Measurements from ENCODE around the gene FOXO6.

Gene FOXO6

DNA sequence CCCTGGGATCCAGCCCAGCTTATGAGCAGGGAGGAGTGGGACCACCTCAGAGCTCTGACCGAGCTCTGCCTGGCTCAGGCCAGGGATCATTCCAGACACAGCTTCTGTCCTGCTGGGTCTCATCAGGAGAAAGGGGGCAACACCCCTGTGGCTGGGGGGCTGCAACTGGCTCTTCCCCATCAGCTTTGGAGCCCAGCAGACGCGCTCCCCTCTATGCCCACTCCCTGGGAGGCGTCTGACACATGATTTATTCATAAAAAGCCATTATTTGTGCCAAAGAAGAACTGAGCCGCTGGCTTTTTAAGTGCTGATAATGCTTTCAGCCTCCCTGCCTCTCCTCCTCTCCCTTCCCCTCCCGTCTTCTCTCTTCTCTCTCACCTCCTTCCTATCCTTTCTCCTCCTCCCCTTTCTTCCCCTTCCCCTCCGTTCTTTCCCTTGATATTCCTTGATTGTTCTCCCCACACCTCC lies 25.0 kb downstream of the FOXO6 start:
- Histone ChIP-seq H3K27me3 (ENCODE audit: control insufficient read depth in 3 of 3, insufficient read depth in 3 of 3, low read depth in 1 of 3, low read length in 3 of 3) (peaks cover 12 to 94% (median 53%) of the 10 kb centered on the region in 3 experiments), H3K23ac (ENCODE audit: low read depth, low read length, poor library complexity) (no peak overlapping the region), H2BK5ac (ENCODE audit: low read length) (no peak overlapping the region), H3K4ac (ENCODE audit: low read length) (no peak overlapping the region), H3K4me3 (ENCODE audit: low read length in 2 of 2) (no peak overlapping the region), H4K91ac (ENCODE audit: low read depth, low read length, poor library complexity) (no peak overlapping the region), H2AK5ac (ENCODE audit: low read depth, low read length) (peak overlapping the region; percentile 20), H4K8ac (ENCODE audit: low read depth, low read length) (no peak overlapping the region), H3K27ac (replicated peaks; ENCODE audit: low read length) (no peak overlapping the region), H2AFZ (ENCODE audit: low read length) (no peak overlapping the region), H3K79me1 (ENCODE audit: low read depth, low read length) (no peaks in the 10 kb centered on the region), H3K4me2 (ENCODE audit: insufficient read depth, low read length, poor library complexity, severe bottlenecking) (no peak overlapping the region), H3K14ac (ENCODE audit: low read length) (no peak overlapping the region), H3K9ac (ENCODE audit: low read depth, low read length, poor library complexity) (no peak overlapping the region), H2BK12ac (ENCODE audit: low read length) (peak overlapping the region; percentile 1), H3K18ac (ENCODE audit: low read length) (peak overlapping the region; percentile 84), H3K9me3 (replicated peaks in 1 of 2; ENCODE audit: control insufficient read depth in 2 of 2, insufficient read depth in 1 of 2, low read depth in 1 of 2, low read length in 2 of 2) (no peaks in the 10 kb centered on the region), H2BK120ac (ENCODE audit: low read depth, low read length) (no peak overlapping the region), H2BK15ac (ENCODE audit: low read length) (peak overlapping the region; percentile 69), H3K4me1 (ENCODE audit: control insufficient read depth in 2 of 2, insufficient read depth in 1 of 2, low read depth in 1 of 2, low read length in 2 of 2) (peaks cover 0 to 19% of the 10 kb centered on the region in 2 donors), H3K36me3 (replicated peaks in 1 of 2; ENCODE audit: control insufficient read depth in 2 of 2, insufficient read depth in 2 of 2, low read length in 2 of 2) (no peaks in the 10 kb centered on the region)
- no CpG with 5 or more reads among the region's 7 CpGs for WGBS, 2 donors (ENCODE audit: extremely low coverage in 2 of 2, insufficient read length in 2 of 2, insufficient replicate concordance in 1 of 2)
- DNase-seq (ENCODE audit: low spot score): no peak

DNA sequence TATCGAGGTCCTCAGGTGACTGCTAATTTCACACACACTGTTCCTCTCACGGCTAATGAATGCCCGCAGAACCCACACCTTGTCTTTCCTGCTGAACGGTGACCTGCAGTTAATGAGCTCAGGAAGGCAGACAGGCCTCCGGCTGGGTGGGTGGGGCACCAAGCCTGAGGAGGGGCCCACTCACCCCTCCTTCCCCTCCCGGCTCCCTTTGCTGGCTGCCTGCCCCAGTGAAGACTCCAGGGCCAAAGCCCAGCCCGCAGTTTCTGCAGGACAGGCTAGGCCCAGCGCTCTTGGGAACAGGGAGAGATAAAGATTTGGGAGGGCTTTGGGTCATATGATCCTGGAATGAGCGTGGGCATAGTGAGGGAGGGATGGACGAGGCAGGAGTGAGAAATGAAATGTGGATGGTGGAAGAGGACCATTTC lies 26.4 kb downstream of the FOXO6 start:
- Histone ChIP-seq H3K14ac (ENCODE audit: low read length) (no peak overlapping the region), H3K4ac (ENCODE audit: low read length) (no peak overlapping the region), H3K36me3 (replicated peaks in 1 of 2; ENCODE audit: control insufficient read depth in 2 of 2, insufficient read depth in 2 of 2, low read length in 2 of 2) (no peaks in the 10 kb centered on the region), H4K8ac (ENCODE audit: low read depth, low read length) (no peak overlapping the region), H2BK5ac (ENCODE audit: low read length) (no peak overlapping the region), H3K4me2 (ENCODE audit: insufficient read depth, low read length, poor library complexity, severe bottlenecking) (no peak overlapping the region), H3K79me1 (ENCODE audit: low read depth, low read length) (no peaks in the 10 kb centered on the region), H3K27me3 (ENCODE audit: control insufficient read depth in 3 of 3, insufficient read depth in 3 of 3, low read depth in 1 of 3, low read length in 3 of 3) (peaks cover 3 to 93% (median 38%) of the 10 kb centered on the region in 3 experiments), H3K18ac (ENCODE audit: low read length) (no peak overlapping the region), H3K23ac (ENCODE audit: low read depth, low read length, poor library complexity) (no peak overlapping the region), H3K4me3 (ENCODE audit: low read length in 2 of 2) (no peak overlapping the region), H3K9ac (ENCODE audit: low read depth, low read length, poor library complexity) (no peak overlapping the region), H3K4me1 (ENCODE audit: control insufficient read depth in 2 of 2, insufficient read depth in 1 of 2, low read depth in 1 of 2, low read length in 2 of 2) (peaks cover 0 to 17% of the 10 kb centered on the region in 2 donors), H3K27ac (replicated peaks; ENCODE audit: low read length) (no peak overlapping the region), H2AFZ (ENCODE audit: low read length) (no peak overlapping the region), H2BK120ac (ENCODE audit: low read depth, low read length) (no peak overlapping the region), H2AK5ac (ENCODE audit: low read depth, low read length) (no peak overlapping the region), H2BK12ac (ENCODE audit: low read length) (no peak overlapping the region), H2BK15ac (ENCODE audit: low read length) (no peak overlapping the region), H4K91ac (ENCODE audit: low read depth, low read length, poor library complexity) (no peak overlapping the region), H3K9me3 (replicated peaks in 1 of 2; ENCODE audit: control insufficient read depth in 2 of 2, insufficient read depth in 1 of 2, low read depth in 1 of 2, low read length in 2 of 2) (no peaks in the 10 kb centered on the region)
- no CpG with 5 or more reads among the region's 10 CpGs for whole genome bisulfite sequencing, 2 donors (ENCODE audit: extremely low coverage in 2 of 2, insufficient read length in 2 of 2, insufficient replicate concordance in 1 of 2)
- DNase-seq (ENCODE audit: low spot score): peak; percentile 61

DNA sequence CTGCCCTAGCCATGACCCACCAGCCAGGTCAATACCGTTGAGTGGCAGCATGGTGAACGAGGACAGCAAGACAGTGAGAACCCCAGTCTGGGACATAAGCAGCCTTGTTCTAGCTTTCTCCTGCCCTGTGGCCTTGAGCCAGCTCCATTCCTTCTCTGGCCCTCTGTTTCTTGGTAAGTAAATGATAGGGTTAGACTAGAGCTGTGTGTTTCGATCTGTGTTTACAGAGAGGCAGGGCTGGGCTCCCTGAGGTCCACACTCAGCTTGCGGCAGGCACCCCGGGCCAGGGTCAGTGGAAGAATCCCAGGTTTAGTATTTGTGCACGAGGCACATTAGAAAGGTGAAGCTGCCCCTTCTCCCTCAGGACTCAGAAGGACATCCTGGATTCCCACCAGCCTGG lies 27.3 kb downstream of the FOXO6 start:
- Histone ChIP-seq H2AK5ac (ENCODE audit: low read depth, low read length) (peak overlapping the region; percentile 57), H3K23ac (ENCODE audit: low read depth, low read length, poor library complexity) (peak overlapping the region; percentile 6), H3K27ac (replicated peaks; ENCODE audit: low read length) (no peak overlapping the region), H2AFZ (ENCODE audit: low read length) (no peak overlapping the region), H3K14ac (ENCODE audit: low read length) (no peak overlapping the region), H2BK120ac (ENCODE audit: low read depth, low read length) (no peak overlapping the region), H3K4me3 (ENCODE audit: low read length in 2 of 2) (no peak overlapping the region), H3K79me1 (ENCODE audit: low read depth, low read length) (no peaks in the 10 kb centered on the region), H4K91ac (ENCODE audit: low read depth, low read length, poor library complexity) (no peak overlapping the region), H3K4me1 (ENCODE audit: control insufficient read depth in 2 of 2, insufficient read depth in 1 of 2, low read depth in 1 of 2, low read length in 2 of 2) (peaks cover 0 to 14% of the 10 kb centered on the region in 2 donors), H3K36me3 (replicated peaks in 1 of 2; ENCODE audit: control insufficient read depth in 2 of 2, insufficient read depth in 2 of 2, low read length in 2 of 2) (no peaks in the 10 kb centered on the region), H2BK5ac (ENCODE audit: low read length) (no peak overlapping the region), H3K4me2 (ENCODE audit: insufficient read depth, low read length, poor library complexity, severe bottlenecking) (no peak overlapping the region), H3K9ac (ENCODE audit: low read depth, low read length, poor library complexity) (no peak overlapping the region), H3K4ac (ENCODE audit: low read length) (no peak overlapping the region), H4K8ac (ENCODE audit: low read depth, low read length) (no peak overlapping the region), H3K9me3 (replicated peaks in 1 of 2; ENCODE audit: control insufficient read depth in 2 of 2, insufficient read depth in 1 of 2, low read depth in 1 of 2, low read length in 2 of 2) (no peaks in the 10 kb centered on the region), H3K18ac (ENCODE audit: low read length) (peak overlapping the region; percentile 59), H3K27me3 (ENCODE audit: control insufficient read depth in 3 of 3, insufficient read depth in 3 of 3, low read depth in 1 of 3, low read length in 3 of 3) (peaks cover 0 to 92% (median 30%) of the 10 kb centered on the region in 3 experiments), H2BK15ac (ENCODE audit: low read length) (peak overlapping the region; percentile 86), H2BK12ac (ENCODE audit: low read length) (no peak overlapping the region)
- WGBS, 2 donors (ENCODE audit: extremely low coverage in 2 of 2, insufficient read length in 2 of 2, insufficient replicate concordance in 1 of 2): no CpG with 5 or more reads among the region's 6 CpGs
- DNase-seq (ENCODE audit: low spot score): no peak

DNA sequence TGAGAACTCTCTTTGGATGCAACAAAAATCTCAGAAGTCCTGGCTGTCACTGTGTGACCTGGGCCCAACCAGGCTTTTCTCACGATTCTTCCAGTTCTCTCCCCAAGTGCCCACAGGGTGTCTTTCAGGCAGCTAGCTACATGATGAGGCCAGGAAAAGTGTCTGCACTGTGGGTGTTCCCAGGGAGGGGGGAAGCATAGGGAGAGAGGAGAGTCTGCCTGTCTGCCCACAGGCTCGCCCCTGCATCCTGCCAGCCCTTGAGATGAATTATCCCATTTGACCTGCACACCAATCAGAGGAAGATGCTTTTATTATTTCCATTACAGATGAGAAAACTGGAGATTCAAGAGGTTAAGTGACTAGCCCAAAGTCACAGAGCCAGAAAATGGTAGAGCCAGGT lies 27.8 kb downstream of the FOXO6 start:
- H3K27me3 ChIP-seq (ENCODE audit: control insufficient read depth in 3 of 3, insufficient read depth in 3 of 3, low read depth in 1 of 3, low read length in 3 of 3): peaks cover 0 to 91% (median 25%) of the 10 kb centered on the region in 3 experiments
- no peak overlapping the region for H3K23ac ChIP-seq (ENCODE audit: low read depth, low read length, poor library complexity)
- H4K8ac ChIP-seq (ENCODE audit: low read depth, low read length): no peak overlapping the region
- H3K18ac ChIP-seq (ENCODE audit: low read length): no peak overlapping the region
- H3K4me1 ChIP-seq (ENCODE audit: control insufficient read depth in 2 of 2, insufficient read depth in 1 of 2, low read depth in 1 of 2, low read length in 2 of 2): peaks cover 0 to 14% of the 10 kb centered on the region in 2 donors
- H3K36me3 ChIP-seq (replicated peaks in 1 of 2; ENCODE audit: control insufficient read depth in 2 of 2, insufficient read depth in 2 of 2, low read length in 2 of 2): no peaks in the 10 kb centered on the region
- no peak overlapping the region for H2AFZ ChIP-seq (ENCODE audit: low read length)
- H3K4me2 ChIP-seq (ENCODE audit: insufficient read depth, low read length, poor library complexity, severe bottlenecking): no peak overlapping the region
- WGBS, 2 donors (ENCODE audit: extremely low coverage in 2 of 2, insufficient read length in 2 of 2, insufficient replicate concordance in 1 of 2): no CpG with 5 or more reads among the region's 2 CpGs
- no peak overlapping the region for H3K4ac ChIP-seq (ENCODE audit: low read length)
- H3K14ac ChIP-seq (ENCODE audit: low read length): no peak overlapping the region
- peak overlapping the region; percentile 57 for H2AK5ac ChIP-seq (ENCODE audit: low read depth, low read length)
- H3K9ac ChIP-seq (ENCODE audit: low read depth, low read length, poor library complexity): no peak overlapping the region
- no peak overlapping the region for H2BK15ac ChIP-seq (ENCODE audit: low read length)
- no peaks in the 10 kb centered on the region for H3K9me3 ChIP-seq (replicated peaks in 1 of 2; ENCODE audit: control insufficient read depth in 2 of 2, insufficient read depth in 1 of 2, low read depth in 1 of 2, low read length in 2 of 2)
- no peak for DNase-seq (ENCODE audit: low spot score)
- H4K91ac ChIP-seq (ENCODE audit: low read depth, low read length, poor library complexity): no peak overlapping the region
- no peak overlapping the region for H2BK120ac ChIP-seq (ENCODE audit: low read depth, low read length)
- H3K79me1 ChIP-seq (ENCODE audit: low read depth, low read length): no peaks in the 10 kb centered on the region
- H2BK12ac ChIP-seq (ENCODE audit: low read length): no peak overlapping the region
- no peak overlapping the region for H2BK5ac ChIP-seq (ENCODE audit: low read length)
- no peak overlapping the region for H3K27ac ChIP-seq (replicated peaks; ENCODE audit: low read length)
- H3K4me3 ChIP-seq (ENCODE audit: low read length in 2 of 2): no peak overlapping the region
